ENCODE results near the gene CDH26.
A peak's percentile ranks its signal among the peaks of the same experiment; 100 is the strongest.

CDH26 gene

GRCh38 chr20:59958123-59958522 is at the start of gene CDH26:
TSS of gene CDH26 (plus strand) at chr20:59958423. CDS start at chr20:59958727, 304 bp downstream.
- no peak for DNase-seq

DNA sequence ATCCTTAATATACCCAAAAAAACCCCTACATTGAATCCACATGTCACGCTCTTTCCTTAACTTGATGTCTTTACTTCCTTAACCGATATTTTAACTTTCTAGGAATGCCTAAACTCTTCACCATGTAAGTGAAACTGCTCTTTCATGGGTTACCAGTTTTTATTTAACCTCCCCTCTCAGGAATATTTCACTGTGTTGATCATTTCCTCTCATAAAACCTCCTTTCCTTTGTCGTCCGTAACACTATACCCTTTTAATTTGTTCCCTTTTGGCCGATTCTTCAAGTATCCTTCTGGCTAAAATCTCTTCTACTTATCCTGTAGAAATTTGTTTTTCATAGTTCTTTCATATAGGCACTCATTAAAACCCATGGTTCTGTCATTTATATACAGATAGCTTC is 49.4 kb upstream of the CDH26 start:
- no peak for DNase-seq

- no peak for DNase-seq
Observed at GRCh38 chr20:59911041-59911440, 47.2 kb upstream of the CDH26 start.

DNA sequence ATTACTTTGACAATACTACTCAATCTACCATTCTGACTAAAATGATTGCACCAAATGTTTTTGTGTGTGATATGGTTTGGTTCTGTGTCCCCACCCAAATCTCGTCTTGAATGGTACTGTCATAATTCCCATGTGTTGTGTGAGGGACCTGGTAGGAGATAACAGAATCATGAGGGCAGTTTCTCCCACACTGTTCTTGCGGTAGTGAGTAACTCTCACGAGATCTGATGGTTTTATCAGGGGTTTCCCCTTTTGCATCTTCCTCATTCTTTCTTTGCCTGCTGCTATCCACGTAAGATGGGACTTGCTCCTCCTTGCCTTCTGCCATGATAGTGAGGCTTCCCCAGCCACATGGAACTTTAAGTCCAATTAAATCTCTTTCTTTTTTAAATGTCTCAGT is 45.6 kb upstream of the CDH26 start:
- DNase-seq: no peak

DNA sequence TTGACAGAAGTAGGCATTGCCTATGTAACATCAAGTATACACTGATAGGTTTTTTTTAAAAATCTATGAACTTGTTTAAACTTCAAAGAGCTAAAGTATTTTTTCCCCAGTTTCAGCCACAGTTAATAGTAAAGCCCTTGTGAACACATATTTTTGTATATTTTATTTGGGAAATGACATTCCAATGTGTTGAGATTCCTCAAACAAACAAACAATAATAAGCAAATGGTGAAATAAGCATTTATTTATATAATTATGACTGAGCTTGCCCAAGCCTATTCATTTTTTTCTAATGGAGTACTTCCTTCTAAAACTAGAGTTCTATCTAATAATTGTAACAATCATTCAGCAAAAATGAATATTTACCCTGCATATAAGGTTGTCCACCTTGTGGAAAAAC is 37.3 kb upstream of the CDH26 start:
- DNase-seq: no peak

DNA sequence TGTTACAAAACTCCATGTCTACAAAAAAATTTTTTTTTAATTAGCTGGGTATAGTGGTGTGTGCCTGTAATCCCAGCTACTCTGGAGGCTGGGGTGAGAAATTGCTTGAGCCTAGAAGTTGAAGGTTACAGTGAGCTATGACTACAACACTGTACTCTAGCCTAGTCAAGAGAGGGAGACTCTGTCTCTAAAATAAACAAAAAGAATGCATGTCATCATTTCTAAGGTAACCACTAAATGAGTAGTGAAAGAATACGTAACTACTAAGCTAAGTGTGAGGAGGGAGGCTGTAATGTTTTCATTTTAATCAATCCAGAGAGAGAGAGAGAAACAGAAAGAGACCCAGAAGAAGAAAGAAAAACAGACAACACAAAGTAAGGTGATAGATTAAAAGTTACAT is 34.7 kb upstream of the CDH26 start:
- DNase-seq: no peak

GRCh38 chr20:59925359-59925758 is 32.9 kb upstream of the CDH26 start:
- no peak for DNase-seq

- no peak for DNase-seq
Observed at GRCh38 chr20:59925899-59926298, 32.3 kb upstream of the CDH26 start.

DNA sequence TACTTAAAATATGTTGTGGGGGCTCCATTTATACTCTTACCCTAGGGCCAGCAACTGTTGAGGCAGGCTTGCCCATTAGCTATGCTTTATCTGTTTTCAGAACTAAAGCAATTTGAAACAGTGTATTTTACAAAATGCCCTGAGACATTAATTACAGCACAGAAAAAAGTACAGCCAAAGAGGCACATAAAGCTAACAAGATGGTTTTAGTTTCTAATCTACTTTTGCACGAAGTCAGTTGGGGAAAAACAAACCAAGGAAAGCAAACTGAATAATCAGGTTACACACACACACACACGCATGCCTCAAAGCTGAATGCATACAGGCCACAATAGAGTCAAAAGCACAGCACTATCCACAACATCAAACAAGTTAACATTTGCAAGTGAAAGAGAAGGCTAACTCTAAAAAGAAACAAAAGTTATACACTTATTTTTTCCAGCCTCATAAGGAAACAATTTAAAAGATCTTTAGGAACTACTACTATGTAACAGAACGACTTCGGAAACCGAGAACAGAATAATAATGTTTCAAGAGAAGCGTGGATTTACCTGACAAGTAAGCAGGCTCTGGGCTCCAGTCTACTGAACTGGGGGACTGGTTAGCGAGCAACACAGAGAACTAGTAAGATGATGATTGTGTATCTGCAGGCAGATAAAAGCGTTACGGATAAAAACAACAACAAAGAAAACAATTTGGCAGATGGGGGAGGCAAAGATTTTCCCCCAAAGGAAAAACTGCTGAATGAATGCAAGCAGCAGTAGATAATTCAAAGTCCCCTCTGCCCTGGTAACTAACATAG is 26.5 kb upstream of the CDH26 start:
- no peak for DNase-seq

DNA sequence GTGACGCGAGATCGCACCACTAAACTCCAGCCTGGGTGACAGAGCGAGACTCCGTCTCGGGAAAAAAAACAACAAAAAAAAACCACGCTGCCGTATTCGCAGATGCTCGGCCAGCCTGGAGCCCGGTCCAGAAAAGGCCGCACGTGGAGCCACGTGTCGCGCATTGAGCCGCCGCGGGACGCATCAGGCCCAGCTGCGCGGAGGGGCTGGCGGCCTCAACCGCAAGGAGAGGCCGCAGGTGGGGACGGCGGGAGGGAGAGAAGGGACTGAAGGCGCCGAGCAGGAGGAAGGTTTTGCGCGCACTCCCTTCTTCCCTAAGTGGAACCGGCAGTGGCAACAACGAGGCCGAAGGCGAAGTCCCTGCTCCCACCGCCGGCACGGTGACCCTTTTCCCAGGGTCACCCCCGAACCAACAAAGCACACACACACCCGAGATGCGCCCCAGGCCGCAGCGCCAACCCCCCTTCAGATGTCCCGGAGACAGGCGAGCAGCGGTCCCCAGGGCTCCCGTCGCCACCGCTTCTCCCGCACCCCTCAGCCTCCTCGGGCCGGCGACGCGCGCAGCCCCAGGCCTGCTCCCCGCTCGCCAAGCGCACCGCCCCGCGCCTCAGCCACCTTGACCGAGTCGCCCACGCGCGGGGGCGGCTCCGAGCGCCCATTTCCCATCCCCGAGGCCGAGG is 25.5 kb upstream of the CDH26 start:
- no peak for DNase-seq

DNA sequence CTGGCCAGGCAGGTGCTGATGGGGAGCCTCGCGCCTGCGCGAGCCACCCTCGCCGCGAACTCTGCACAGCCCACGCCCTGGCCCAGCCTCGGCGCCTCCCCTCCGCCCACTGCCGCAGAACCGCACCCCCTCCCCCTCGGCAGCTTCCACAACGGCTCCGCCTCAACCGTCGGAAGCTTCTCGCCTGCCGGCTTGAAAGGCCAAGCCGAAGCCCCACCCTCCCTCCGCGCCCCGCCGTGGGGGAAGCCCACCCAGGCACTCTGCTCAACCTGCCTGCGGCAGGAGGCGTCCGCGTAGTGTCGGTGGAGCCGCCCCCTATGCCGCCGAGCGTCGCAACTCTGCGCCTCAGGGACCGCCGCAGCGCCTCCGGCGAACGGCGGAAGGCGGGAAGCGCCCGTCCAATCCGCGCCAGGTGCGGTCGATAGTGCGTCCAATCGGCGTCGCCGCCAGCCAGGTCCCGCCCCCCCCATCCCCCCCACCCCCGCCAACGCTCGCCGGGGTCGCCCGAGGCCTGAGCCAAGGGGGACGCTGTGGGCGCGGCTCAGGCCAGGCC is 24.9 kb upstream of the CDH26 start, which contains the start of gene SYCP2:
Gene SYCP2, minus strand, starts transcription at position 342 of the 553 bp plus-strand sequence. CDS start 11,224 bp downstream, outside the sequence.
- peak; percentile 80 for DNase-seq

DNA sequence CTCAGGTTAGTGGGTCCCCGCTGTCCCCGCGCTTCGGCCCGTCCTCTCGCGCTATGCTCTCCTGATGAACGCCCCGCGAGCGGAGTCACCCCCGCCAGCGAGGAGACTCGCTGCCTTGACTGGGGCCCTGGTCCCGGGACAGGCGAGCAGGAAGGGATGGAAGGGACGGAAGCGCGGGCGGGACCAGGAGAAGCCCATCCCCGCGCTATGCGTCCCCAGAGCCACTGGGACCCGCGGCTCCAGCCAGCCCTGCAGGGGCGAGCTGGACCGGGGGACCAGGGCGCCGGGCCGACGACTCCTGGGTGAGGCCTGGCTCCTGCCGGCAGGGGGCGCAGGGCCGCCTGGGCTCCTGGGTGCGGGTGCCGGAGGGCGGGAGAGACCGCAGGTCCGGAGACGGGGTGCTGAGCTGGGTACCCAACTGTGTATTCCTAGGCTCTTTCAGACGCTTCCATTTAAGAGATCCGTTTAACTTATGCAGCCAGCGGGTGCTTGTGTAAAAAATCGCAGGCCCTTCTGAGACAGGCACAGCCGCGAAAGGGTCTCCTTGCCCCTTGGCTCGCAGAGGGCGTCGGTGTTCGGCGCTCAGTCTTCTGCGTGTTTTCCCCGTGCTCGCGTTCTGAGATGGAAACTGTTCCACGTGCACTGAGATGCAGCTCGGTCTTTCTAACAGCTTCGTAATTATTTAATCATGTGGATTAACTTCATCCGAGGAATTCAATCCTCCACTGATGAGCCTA is 24.2 kb upstream of the CDH26 start:
- peak; percentile 92 for DNase-seq

DNA sequence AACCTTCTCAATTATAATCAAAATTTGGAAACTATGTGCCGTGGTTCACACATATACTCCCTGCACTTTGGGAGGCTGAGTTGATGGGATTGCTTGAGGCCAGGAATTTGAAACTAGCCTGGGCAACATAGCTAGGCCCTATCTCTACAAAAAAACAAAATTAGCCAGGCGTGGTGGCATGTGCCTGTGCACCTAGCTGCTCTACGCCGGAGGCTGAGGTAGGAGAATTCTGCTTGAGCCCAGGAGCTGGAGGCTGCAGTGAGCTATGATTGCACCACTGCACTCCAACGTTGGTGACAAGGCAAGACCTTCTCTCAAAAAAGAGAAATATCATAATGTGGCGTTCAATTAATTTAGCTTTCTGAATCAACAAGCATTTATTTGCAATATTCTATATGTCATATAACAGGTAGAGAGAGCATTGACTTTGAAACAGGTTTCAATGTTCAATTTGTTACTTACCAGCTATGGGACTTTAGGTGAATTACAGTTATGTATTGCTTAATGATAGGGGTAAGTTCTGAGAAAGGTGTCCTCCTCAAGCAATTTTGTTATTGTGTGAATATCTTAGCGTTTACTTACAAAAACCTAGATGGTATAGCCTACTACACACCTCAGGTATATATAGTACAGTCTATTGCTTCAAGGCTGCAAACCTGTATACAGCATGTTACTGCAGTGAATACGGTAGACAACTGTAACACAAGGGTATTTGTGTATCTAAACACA is 22.6 kb upstream of the CDH26 start:
- DNase-seq: no peak

DNA sequence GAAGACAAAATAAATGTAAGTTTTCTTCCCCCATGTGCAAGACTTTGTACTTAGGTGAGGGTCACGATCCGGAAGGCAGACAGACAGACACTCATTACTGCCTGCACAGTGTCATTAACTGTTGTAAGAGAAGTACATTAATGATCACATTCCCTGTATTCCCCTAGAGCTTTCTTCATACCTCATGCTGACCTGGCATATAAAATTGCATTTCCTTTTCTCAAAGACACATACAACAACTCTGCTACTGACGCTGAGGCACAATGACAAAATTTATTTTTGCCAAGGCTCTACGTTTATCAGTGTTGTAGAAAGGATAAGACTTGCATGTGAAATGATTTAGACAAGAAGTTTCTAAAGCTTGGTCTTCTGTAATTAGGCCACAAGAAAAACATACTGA is 21.8 kb upstream of the CDH26 start:
- DNase-seq: no peak

DNA sequence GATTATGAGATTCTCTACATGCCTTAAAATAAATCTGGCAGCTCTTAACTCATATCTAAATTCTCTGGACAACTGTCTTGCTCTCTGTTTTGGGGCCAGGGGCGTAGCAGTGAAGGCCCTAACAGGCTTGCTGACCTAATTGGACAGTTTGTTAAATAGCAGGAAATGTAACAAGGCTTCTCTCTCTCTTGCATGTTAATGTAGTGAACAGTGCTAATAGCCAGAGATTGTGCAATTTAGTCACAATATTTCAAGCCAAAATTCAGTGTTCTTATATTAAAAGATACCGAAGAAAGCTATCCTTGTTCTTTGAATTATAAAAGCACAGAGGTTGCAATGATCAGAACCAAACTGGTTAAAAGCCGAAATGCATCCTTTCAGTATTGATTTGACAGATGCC is 21.1 kb upstream of the CDH26 start:
- DNase-seq: no peak

- DNase-seq: no peak
Observed at GRCh38 chr20:59938221-59938620, 20.0 kb upstream of the CDH26 start.

DNA sequence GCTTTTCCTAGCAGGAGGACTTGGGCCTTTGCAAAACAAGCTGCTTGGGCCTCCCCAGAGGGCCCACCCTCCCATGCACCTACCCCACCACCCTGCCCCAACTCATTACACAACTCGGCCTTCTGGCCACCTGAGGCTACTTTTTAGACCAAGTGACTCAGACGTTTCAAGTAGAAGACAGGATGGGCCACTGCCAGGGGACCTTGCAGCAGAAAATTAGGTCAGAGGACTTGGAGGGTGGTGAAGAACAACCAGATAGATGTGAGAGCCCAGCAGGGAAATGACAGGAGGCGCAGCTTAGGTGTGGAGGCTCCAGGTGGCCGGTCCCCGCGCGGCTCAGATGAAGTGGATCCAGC is 19.5 kb upstream of the CDH26 start:
- DNase-seq: no peak

DNA sequence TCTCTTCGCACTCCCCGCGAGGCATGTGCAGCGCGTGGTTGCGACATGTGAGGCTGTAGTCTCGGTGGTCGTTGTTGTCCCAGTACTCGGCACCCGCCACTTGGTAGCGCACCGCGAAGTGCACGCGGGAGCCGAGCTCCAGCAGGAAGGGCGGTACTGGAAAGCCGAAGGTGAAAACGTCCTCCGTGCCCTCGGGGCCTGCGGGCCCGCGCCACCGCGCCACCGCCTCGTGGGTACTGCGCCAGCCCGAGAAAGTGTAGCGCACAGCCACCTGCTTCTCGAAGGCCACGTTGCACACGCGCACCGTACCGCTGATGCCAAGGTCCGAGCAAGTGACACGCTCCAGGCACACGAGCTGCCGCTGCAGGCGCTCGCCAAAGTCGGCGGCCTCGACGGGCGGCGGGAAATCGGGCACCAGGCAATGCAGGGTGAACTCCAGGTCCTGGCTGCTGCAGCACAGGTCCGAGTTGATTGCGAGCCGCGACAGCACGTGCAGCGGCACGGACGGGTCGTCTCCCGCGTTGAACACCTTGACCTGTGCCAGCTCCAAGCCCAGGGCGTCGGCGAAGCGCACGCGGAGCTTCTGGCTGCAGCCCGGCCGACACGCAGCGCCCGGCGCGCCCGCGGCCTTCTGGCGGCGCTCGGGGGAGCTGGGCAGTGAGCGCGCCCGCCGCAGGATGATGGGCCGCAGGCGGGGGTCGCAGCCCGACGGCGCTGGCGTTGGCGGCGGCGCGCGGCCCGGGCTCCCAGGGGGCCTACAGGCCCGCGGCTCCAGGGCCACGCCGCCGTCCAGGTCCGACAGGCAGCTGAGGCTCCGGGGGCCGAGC is 19.0 kb upstream of the CDH26 start:
- DNase-seq: no peak

DNA sequence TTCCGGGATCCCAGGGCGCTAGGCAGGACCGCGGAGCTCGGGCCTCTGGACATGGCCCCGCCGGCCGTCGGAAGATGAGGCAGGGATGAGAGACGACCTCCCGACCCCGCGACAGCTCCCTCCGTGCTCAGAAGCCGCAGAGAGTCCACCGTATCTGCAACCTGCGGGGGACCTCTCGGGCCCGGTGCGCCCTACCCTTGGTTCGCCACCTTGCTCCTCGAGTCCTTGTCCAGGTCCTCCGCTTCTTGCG is 18.4 kb upstream of the CDH26 start:
- no peak for DNase-seq

DNA sequence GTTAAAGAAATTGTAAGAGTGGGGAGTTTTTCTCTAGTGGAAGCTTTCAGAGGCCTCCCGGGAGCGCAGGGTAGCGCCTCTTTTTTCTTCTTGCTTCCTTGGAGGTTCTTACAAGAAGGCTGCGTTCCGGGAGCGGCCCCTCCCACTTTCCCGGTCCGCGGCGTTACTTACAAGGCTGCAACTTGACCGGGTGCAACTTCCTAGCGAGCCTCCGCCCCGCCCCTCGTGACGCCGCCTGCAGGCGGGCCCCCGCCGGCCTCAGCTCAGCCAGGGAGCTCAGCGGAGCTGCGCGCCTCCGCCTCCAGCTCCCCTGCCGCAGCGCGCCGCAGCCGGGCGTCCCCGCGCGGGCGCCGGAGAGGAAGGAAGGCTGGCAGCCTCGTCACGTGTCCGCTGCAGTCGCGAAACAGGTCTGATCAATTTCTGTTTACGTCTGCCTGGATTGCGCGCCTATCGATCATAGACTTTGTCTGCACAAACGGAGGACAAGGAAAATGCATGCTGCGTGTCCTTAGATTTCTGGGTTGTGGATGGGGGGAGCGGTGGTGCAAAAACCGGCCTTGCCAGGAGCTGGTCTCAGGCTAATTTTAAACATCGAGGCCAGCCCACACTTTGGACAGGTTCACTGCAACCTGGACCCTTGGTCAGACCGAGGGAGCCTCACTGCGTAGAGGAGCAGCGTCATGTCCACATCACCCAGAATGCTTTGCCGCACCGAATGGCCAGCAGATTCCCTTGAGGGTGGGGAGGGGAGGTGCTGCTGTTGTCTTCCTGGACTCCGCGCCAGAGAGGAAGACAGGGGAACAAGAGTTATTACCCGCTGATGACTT is 17.9 kb upstream of the CDH26 start, which contains the start of the genes FAM217B and PPP1R3D:
Gene FAM217B, plus strand, starts transcription at position 261 of the 827 bp plus-strand sequence. CDS start 3,555 bp downstream, outside the sequence.
Gene PPP1R3D, minus strand, starts transcription at position 177 of the 827 bp plus-strand sequence. CDS start 374 bp downstream, outside the sequence.
- peak; percentile 95 for DNase-seq

GRCh38 chr20:59940956-59941294 is 17.3 kb upstream of the CDH26 start:
- no peak for DNase-seq
